NCI-H526 (cell line): ENCODE data around the gene GOLGA6L7.
"Not testable (repeated sequence)": the region's sequence is repeated elsewhere in the genome, so short reads cannot be mapped to it uniquely, and the experiment has no call there.

ENCODE experiments used
- DNase-seq, 2 experiments: peaks; one replicate each; lab custom pipeline; 2025; lab: John Stamatoyannopoulos, UW

Gene GOLGA6L7

GRCh38 chr15:28848521-28848920, at the start of gene GOLGA6L7:
Gene GOLGA6L7 (minus strand): TSS chr15:28848644. CDS start chr15:28848549, 95 bp downstream.
- DNase-seq = not testable (repeated sequence)

- DNase-seq = no peak
These were observed 49.6 kb upstream of the GOLGA6L7 start for GRCh38 chr15:28897861-28898585.

- no peak for DNase-seq
These were observed 48.5 kb upstream of the GOLGA6L7 start for GRCh38 chr15:28896951-28897350.

- no peak for DNase-seq
These were observed 47.1 kb upstream of the GOLGA6L7 start for GRCh38 chr15:28895566-28895965.

- no peak for DNase-seq
These were observed 46.7 kb upstream of the GOLGA6L7 start for GRCh38 chr15:28895146-28895545.

GRCh38 chr15:28894631-28895030, 46.2 kb upstream of the GOLGA6L7 start:
- no peak for DNase-seq

GRCh38 chr15:28892789-28893610, 44.6 kb upstream of the GOLGA6L7 start:
- no peak for DNase-seq

GRCh38 chr15:28891588-28891987, 43.1 kb upstream of the GOLGA6L7 start:
- DNase-seq = no peak

- no peak for DNase-seq
These were observed 42.5 kb upstream of the GOLGA6L7 start for GRCh38 chr15:28890711-28891495.

- DNase-seq = not testable (repeated sequence)
These were observed 41.8 kb upstream of the GOLGA6L7 start for GRCh38 chr15:28890291-28890690.

GRCh38 chr15:28889871-28890270, 41.4 kb upstream of the GOLGA6L7 start:
- not testable (repeated sequence) for DNase-seq

- DNase-seq = no peak
These were observed 40.9 kb upstream of the GOLGA6L7 start for GRCh38 chr15:28889346-28889745.

- DNase-seq = no peak
These were observed 40.5 kb upstream of the GOLGA6L7 start for GRCh38 chr15:28888900-28889299.

GRCh38 chr15:28888302-28888894, 40.0 kb upstream of the GOLGA6L7 start:
- DNase-seq = no peak

GRCh38 chr15:28887339-28888174, 39.1 kb upstream of the GOLGA6L7 start:
- DNase-seq = peak in 1 of 2 experiments; percentile 32

GRCh38 chr15:28886431-28887338, 38.2 kb upstream of the GOLGA6L7 start:
- peak in 1 of 2 experiments; percentile 50 for DNase-seq

- peak; percentile 24 to 78 for DNase-seq
These were observed 37.4 kb upstream of the GOLGA6L7 start, which contains the start of gene APBA2 for GRCh38 chr15:28885630-28886430. Gene APBA2 (plus strand): TSS chr15:28885974. CDS start chr15:29053885, 167,911 bp downstream.

- peak in 1 of 2 experiments; percentile 11 for DNase-seq
These were observed 36.7 kb upstream of the GOLGA6L7 start for GRCh38 chr15:28885128-28885629.
